Gastrocnemius medialis (tissue), 4 donors: ENCODE data around the gene PILRB. TPM values are rescaled to one million over a fixed set of nuclear protein-coding genes. Genes with fewer than 3 reads are reported as not detected.

Experiments
- ATAC-seq, 2 donors: fragments of 150-250 bp; one replicate each; pipeline ENCODE4 v1.9.1; 2016
- DNase-seq, 2 donors: peaks; one replicate each; pipeline ENCODE4 v3.0.0-alpha.2; 2019
- H3K27ac ChIP-seq, 4 donors: fragments of 200-600 bp; sonication (generic); 1 replicate in 1 of 4; 2 replicates in 3 of 4; pipeline ENCODE4 v1.5.1; 2016 to 2018; ENCODE audit warnings: mild to moderate bottlenecking in 2 of 4, moderate library complexity in 1 of 4
- H3K27me3 ChIP-seq, 3 donors: fragments of 200-600 bp; sonication (generic) in 2 of 3; 1 replicate in 1 of 3; 2 replicates in 2 of 3; pipeline versions ENCODE4 v1.5.1 to v1.6.0; 2016 to 2019; ENCODE audit warnings: mild to moderate bottlenecking in 1 of 3, moderate library complexity in 1 of 3
- H3K36me3 ChIP-seq, 2 donors: fragments of 200-600 bp; sonication (generic) in 1 of 2; one replicate each; pipeline ENCODE4 v1.5.1; 2017 to 2018
- H3K4me1 ChIP-seq, 2 donors: fragments of 200-600 bp; sonication (generic) in 1 of 2; one replicate each; pipeline ENCODE4 v1.5.1; 2016 to 2017; ENCODE audit warnings: mild to moderate bottlenecking in 2 of 2
- H3K4me3 ChIP-seq, 4 donors: fragments of 200-600 bp; sonication (generic) in 3 of 4; 1 replicate in 1 of 4; 2 replicates in 3 of 4; pipeline ENCODE4 v1.5.1; 2016 to 2019; ENCODE audit warnings: mild to moderate bottlenecking in 2 of 4
- H3K9me3 ChIP-seq, 3 donors: fragments of 200-600 bp; sonication (generic) in 2 of 3; 1 replicate in 1 of 3; 2 replicates in 2 of 3; pipeline ENCODE4 v1.5.1; 2016 to 2019
- POLR2A ChIP-seq, 2 donors: fragments of 450-650 bp; IDR thresholded peaks; one replicate each; pipeline ENCODE4 v1.6.1; 2017; ENCODE audit warnings: antibody characterized with exemption in 2 of 2, mild to moderate bottlenecking in 2 of 2, moderate library complexity in 2 of 2
- in situ Hi-C, 4 donors: fragments of 200-750 bp; cut with MboI; loops; one replicate each; pipeline versions ENCODE4 v1.15.0 to v1.8.0; 2017; ENCODE audit warnings: low sequenced_read_pairs in 4 of 4
- intact Hi-C: fragments of 100-400 bp; cut with DNase I; formaldehyde crosslinking; loops from one replicate; pipeline ENCODE4 v1.15.1; 2023; ENCODE audit warnings: low total_unique reads
- total RNA-seq, 4 donors: library from RNA; depleted of rRNA; stranded (reverse); fragments of >200 nt; gene quantifications; one replicate each; pipeline versions ENCODE4 v1.1.0 to v1.2.3, GENCODE V29; 2016
- TF ChIP-seq, protein P1 (sequence below), 5 experiments: fragments of 450-650 bp in 3 of 5; fragments of 200-600 bp in 2 of 5; sonication (generic) in 2 of 5; IDR thresholded peaks in 4 of 5; conservative IDR thresholded peaks in 1 of 5; 1 replicate in 4 of 5; 2 replicates in 1 of 5; pipeline ENCODE4 v1.5.1; 2016 to 2019; ENCODE audit warnings: antibody characterized with exemption in 5 of 5, mild to moderate bottlenecking in 3 of 5, moderate library complexity in 3 of 5

Gene PILRB
- total RNA-seq, 4 donors from 2014 or later = 11.8 to 32.4 (median 20.8) TPM

DNA sequence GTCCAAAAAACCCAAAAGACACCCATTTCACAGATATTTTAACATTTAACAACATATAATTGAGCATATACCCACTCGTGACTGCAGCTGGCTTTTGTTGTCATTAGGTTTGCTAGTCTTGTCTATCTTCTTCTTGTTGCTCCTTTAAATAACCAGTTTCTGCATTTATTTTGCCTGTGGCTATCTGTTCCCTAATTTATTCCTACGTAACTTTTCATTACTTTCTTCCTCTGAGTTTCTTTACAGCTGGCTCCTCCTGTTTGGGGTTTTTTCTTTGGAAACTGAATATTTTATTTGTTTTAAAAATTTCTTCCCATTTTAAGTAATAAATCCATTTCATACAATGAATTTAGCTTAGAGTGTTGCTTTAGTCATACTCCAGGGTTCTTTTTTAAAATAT is 29.8 kb downstream of the PILRB start:
- intact Hi-C loops = no loop called here
- Histone ChIP-seq H3K36me3 (no peaks in the 10 kb centered on the region), H3K27me3 (no peaks in the 10 kb centered on the region), H3K9me3 (no peaks in the 10 kb centered on the region), H3K4me3 (no peak overlapping the region), H3K27ac (no peak overlapping the region), H3K4me1 (peaks cover 0 to 19% of the 10 kb centered on the region in 2 donors)
- DNase-seq = no peak
- no peak for TF ChIP-seq POLR2A (IDR thresholded peaks at IDR 0.05)
- TF ChIP-seq, protein P1, sequence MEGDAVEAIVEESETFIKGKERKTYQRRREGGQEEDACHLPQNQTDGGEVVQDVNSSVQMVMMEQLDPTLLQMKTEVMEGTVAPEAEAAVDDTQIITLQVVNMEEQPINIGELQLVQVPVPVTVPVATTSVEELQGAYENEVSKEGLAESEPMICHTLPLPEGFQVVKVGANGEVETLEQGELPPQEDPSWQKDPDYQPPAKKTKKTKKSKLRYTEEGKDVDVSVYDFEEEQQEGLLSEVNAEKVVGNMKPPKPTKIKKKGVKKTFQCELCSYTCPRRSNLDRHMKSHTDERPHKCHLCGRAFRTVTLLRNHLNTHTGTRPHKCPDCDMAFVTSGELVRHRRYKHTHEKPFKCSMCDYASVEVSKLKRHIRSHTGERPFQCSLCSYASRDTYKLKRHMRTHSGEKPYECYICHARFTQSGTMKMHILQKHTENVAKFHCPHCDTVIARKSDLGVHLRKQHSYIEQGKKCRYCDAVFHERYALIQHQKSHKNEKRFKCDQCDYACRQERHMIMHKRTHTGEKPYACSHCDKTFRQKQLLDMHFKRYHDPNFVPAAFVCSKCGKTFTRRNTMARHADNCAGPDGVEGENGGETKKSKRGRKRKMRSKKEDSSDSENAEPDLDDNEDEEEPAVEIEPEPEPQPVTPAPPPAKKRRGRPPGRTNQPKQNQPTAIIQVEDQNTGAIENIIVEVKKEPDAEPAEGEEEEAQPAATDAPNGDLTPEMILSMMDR (IDR thresholded peaks at IDR 0.05 in 4 of 5, conservative IDR thresholded peaks at IDR 0.05 in 1 of 5) = no peak
- in situ Hi-C loops = no loop called here
- no peak for ATAC-seq

GRCh38 chr7:100389437-100390088 is 31.6 kb downstream of the PILRB start:
- Histone ChIP-seq H3K4me3 (no peak overlapping the region), H3K4me1 (peaks cover 0 to 17% of the 10 kb centered on the region in 2 donors), H3K27ac (no peak overlapping the region), H3K27me3 (no peaks in the 10 kb centered on the region), H3K9me3 (no peaks in the 10 kb centered on the region), H3K36me3 (no peaks in the 10 kb centered on the region)
- no peak for ATAC-seq
- in situ Hi-C loops = no loop called here
- intact Hi-C loops = no loop called here
- TF ChIP-seq, protein P1 (IDR thresholded peaks at IDR 0.05 in 4 of 5, conservative IDR thresholded peaks at IDR 0.05 in 1 of 5) = no peak
- no peak for TF ChIP-seq POLR2A (IDR thresholded peaks at IDR 0.05)
- no peak for DNase-seq

GRCh38 chr7:100390286-100391009 is 32.5 kb downstream of the PILRB start:
- Histone ChIP-seq H3K9me3 (no peaks in the 10 kb centered on the region), H3K27me3 (no peaks in the 10 kb centered on the region), H3K4me1 (peaks cover 0 to 9% of the 10 kb centered on the region in 2 donors), H3K27ac (no peak overlapping the region), H3K36me3 (no peaks in the 10 kb centered on the region), H3K4me3 (no peak overlapping the region)
- no peak for TF ChIP-seq POLR2A (IDR thresholded peaks at IDR 0.05)
- TF ChIP-seq, protein P1 (IDR thresholded peaks at IDR 0.05 in 4 of 5, conservative IDR thresholded peaks at IDR 0.05 in 1 of 5) = no peak
- DNase-seq (no peak), ATAC-seq (no peak)
- in situ Hi-C loops = no loop called here
- intact Hi-C loops = no loop called here

DNA sequence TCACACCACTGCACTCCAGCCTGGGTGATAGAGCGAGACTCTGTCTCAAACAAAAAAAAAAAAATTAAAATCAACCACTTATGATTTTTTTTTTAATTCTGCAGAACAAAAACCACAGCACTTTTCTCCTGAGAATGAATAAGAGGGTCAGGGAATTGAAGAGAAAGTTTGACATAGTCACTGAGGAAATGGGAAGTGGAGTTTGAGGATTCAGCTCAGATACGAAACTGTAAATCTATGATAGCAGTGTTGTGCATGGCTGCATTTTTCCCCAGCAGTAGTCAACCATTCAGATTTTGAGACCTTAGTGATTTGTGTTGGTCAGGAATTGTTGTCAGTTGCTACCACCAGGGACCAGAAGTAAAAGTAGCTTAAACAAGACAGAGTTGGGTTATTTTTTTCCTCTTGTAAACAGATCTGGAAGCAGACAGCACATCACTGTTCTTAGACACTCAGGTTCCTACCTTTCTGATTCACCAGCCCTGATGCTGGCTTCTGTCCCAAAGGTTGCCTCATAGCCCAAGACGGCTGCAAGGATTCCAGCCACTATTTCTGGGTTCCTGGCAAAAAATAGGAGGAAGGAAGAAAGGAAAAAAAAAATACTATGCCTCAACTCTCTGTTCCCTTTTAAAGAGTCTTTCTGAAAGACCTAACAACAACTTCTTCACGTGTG is 35.5 kb downstream of the PILRB start:
- H3K4me3 ChIP-seq = no peak overlapping the region
- TF ChIP-seq POLR2A (IDR thresholded peaks at IDR 0.05) = no peak
- TF ChIP-seq, protein P1 (IDR thresholded peaks at IDR 0.05 in 4 of 5, conservative IDR thresholded peaks at IDR 0.05 in 1 of 5) = no peak
- in situ Hi-C loops (no loop called here), intact Hi-C loops (no loop called here)
- H3K9me3 ChIP-seq = no peaks in the 10 kb centered on the region
- ATAC-seq = no peak
- H3K27me3 ChIP-seq = no peaks in the 10 kb centered on the region
- no peak overlapping the region for H3K27ac ChIP-seq
- no peak for DNase-seq
- no peaks in the 10 kb centered on the region for H3K4me1 ChIP-seq
- no peaks in the 10 kb centered on the region for H3K36me3 ChIP-seq
